ENCODE measurements around the gene RPTOR.

GRCh38 chr17:80970044-80970761, 425.6 kb downstream of the RPTOR start:
- TF ChIP-seq POLR2AphosphoS5 (IDR thresholded peaks at IDR 0.05; ENCODE audit: low read depth, low read length) (no peak), TCF7L2 (IDR thresholded peaks at IDR 0.05; ENCODE audit: low read depth, low read length) (no peak), SIN3A (IDR thresholded peaks at IDR 0.05; ENCODE audit: borderline replicate concordance, insufficient read depth, low read depth, low read length) (no peak)
- TF ChIP-seq, protein P1, sequence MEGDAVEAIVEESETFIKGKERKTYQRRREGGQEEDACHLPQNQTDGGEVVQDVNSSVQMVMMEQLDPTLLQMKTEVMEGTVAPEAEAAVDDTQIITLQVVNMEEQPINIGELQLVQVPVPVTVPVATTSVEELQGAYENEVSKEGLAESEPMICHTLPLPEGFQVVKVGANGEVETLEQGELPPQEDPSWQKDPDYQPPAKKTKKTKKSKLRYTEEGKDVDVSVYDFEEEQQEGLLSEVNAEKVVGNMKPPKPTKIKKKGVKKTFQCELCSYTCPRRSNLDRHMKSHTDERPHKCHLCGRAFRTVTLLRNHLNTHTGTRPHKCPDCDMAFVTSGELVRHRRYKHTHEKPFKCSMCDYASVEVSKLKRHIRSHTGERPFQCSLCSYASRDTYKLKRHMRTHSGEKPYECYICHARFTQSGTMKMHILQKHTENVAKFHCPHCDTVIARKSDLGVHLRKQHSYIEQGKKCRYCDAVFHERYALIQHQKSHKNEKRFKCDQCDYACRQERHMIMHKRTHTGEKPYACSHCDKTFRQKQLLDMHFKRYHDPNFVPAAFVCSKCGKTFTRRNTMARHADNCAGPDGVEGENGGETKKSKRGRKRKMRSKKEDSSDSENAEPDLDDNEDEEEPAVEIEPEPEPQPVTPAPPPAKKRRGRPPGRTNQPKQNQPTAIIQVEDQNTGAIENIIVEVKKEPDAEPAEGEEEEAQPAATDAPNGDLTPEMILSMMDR (IDR thresholded peaks at IDR 0.05) = no peak; the same call in 1 of the 2 replicates
- TF ChIP-seq, protein P2, sequence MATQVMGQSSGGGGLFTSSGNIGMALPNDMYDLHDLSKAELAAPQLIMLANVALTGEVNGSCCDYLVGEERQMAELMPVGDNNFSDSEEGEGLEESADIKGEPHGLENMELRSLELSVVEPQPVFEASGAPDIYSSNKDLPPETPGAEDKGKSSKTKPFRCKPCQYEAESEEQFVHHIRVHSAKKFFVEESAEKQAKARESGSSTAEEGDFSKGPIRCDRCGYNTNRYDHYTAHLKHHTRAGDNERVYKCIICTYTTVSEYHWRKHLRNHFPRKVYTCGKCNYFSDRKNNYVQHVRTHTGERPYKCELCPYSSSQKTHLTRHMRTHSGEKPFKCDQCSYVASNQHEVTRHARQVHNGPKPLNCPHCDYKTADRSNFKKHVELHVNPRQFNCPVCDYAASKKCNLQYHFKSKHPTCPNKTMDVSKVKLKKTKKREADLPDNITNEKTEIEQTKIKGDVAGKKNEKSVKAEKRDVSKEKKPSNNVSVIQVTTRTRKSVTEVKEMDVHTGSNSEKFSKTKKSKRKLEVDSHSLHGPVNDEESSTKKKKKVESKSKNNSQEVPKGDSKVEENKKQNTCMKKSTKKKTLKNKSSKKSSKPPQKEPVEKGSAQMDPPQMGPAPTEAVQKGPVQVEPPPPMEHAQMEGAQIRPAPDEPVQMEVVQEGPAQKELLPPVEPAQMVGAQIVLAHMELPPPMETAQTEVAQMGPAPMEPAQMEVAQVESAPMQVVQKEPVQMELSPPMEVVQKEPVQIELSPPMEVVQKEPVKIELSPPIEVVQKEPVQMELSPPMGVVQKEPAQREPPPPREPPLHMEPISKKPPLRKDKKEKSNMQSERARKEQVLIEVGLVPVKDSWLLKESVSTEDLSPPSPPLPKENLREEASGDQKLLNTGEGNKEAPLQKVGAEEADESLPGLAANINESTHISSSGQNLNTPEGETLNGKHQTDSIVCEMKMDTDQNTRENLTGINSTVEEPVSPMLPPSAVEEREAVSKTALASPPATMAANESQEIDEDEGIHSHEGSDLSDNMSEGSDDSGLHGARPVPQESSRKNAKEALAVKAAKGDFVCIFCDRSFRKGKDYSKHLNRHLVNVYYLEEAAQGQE (IDR thresholded peaks at IDR 0.05; ENCODE audit: insufficient read depth in 1 of 2, low read depth in 2 of 2, low read length in 1 of 2) = no peak
